ENCODE data around the gene SLC19A2.
"Not testable (repeated sequence)": the region's sequence is repeated elsewhere in the genome, so short reads cannot be mapped to it uniquely, and the experiment has no call there.

The SLC19A2 gene, protein sequence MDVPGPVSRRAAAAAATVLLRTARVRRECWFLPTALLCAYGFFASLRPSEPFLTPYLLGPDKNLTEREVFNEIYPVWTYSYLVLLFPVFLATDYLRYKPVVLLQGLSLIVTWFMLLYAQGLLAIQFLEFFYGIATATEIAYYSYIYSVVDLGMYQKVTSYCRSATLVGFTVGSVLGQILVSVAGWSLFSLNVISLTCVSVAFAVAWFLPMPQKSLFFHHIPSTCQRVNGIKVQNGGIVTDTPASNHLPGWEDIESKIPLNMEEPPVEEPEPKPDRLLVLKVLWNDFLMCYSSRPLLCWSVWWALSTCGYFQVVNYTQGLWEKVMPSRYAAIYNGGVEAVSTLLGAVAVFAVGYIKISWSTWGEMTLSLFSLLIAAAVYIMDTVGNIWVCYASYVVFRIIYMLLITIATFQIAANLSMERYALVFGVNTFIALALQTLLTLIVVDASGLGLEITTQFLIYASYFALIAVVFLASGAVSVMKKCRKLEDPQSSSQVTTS

DNA sequence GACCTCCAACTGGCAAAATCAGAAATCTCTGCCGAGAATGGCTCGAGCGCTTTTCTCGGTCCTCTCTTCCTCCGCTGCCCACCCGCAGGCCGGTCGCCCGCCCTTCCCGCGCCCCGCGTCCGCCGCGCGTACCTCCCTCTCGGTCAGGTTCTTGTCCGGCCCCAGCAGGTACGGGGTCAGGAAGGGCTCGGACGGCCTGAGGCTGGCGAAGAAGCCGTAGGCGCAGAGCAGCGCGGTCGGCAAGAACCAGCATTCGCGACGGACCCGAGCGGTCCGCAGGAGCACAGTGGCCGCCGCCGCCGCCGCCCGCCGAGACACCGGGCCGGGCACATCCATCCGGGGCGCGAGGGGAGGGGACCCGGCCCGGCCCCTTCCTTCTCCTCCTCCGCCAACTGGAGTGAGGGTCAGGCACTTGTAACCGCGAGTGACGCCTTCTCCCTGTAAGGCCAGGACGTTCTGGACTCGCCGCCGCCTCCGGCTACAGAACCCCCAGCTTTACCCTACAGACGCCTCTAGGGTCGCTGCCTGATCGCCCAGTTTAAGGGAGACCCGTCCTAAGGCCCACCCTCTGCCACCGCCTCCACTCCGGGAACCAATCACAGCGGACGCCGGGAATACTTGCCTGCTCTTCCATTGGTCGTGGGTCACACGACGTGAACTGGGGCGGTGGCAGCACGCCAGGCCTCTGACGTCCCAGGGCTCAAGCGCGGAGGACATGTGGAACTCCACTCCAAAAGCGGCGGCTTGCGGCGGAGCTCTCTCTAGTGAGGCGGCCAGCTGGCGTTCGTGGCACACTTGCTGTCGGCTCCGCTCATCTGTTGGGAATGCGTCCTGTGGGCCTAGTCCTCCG is at the start of gene SLC19A2:
SLC19A2 (minus strand) TSS at position 514 of the 850 bp plus-strand sequence; CDS start at position 336, 178 bp downstream.
- DNase-seq (ENCODE audit: insufficient read length, low spot score), result peak; percentile 98
- FAIRE-seq, result peak; percentile 72

DNA sequence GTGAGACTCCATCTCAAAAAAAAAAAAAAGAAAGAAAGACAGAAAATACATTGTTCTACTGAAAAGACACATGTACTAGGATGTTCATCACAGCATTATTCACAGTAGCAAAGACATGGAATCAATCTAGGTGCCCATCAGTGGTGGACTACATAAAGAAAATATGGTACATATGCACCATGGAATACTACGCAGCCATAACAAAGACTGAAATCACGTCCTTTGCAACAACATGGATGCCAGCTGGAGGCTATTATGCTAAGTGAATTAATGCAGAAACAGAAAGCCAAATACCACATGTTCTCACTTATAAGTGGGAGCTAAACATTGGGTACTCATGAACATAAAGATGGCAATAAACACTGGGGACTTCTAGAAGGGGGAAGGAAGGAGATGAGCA is 48.9 kb upstream of the SLC19A2 start:
- FAIRE-seq (no peak), DNase-seq (ENCODE audit: insufficient read length, low spot score) (no peak)

DNA sequence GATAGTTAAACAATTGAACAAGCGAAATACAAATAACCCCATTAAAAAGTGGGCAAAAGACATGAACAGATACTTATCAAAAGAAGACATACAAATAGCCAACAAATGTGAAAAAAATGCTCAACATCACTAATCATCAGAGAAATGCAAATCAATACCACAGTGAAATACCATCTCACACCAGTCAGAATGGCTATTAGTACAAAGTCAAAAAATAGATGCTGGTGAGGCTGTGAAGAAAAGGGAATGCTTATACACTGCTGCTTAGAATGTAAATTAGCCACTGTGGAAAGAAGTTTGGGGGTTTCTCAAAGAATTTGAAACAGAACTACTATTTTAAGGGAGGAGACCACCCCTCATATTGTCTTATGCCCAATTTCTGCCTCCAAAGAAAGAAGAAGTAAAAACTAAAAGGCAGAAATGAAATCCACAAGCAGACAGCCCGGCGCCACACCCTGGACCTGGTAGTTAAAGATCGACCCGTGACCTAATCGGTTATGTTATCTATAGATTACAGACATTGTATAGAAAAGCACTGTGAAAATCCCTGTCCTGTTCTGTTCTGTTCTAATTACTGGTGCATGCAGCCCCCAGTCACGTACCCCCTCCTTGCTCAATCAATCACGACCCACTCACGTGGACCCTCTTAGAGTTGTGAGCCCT is 47.9 kb upstream of the SLC19A2 start:
- not testable (repeated sequence) for DNase-seq (ENCODE audit: insufficient read length, low spot score); FAIRE-seq

DNA sequence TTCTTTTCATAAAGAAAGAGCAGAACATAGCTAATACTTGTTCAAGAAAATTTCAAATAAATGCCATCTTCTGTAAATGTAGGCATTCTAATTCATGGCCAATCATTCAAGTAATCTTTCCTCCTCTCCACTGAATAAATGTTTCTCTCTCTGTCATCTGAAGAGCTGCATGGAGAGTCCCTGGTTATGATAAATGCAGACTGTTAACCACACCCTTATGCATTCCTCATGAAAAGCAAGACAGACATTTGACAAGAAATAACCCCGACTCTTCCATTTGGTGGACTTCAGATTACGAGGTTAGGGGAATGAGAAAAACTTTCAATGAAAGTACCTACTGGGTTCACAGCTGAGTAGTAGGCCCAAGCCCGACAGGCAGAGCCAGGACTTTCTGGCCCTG is 44.7 kb upstream of the SLC19A2 start:
- DNase-seq (ENCODE audit: insufficient read length, low spot score) (no peak), FAIRE-seq (no peak)

DNA sequence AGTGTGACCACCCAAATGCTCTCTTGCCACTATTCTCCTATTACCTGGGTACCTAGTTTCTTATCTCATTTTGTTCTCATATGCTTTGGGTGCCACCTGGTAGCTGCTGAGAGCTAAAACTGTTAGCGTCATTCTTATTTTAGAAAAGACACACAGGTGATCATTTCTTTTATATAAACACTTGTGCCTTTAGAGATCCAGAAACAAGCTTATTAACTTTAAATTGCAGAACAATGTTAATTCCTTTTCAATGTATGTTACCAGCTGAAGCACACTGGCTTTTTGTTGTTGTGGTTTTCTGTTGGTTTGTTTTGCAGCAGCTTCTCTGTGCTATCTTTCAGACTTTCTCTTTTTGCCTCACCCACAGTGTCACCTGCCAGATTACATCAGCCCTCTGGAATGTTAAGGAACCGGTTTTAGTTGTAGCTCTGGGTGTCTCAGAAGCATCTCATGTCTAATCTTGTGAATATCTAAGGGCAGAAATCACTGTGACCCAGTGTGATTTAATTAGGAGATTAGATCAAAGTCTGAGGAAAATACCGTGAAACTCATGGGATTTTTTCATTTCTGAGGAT is 43.4 kb upstream of the SLC19A2 start:
- FAIRE-seq (no peak), DNase-seq (ENCODE audit: insufficient read length, low spot score) (no peak)

DNA sequence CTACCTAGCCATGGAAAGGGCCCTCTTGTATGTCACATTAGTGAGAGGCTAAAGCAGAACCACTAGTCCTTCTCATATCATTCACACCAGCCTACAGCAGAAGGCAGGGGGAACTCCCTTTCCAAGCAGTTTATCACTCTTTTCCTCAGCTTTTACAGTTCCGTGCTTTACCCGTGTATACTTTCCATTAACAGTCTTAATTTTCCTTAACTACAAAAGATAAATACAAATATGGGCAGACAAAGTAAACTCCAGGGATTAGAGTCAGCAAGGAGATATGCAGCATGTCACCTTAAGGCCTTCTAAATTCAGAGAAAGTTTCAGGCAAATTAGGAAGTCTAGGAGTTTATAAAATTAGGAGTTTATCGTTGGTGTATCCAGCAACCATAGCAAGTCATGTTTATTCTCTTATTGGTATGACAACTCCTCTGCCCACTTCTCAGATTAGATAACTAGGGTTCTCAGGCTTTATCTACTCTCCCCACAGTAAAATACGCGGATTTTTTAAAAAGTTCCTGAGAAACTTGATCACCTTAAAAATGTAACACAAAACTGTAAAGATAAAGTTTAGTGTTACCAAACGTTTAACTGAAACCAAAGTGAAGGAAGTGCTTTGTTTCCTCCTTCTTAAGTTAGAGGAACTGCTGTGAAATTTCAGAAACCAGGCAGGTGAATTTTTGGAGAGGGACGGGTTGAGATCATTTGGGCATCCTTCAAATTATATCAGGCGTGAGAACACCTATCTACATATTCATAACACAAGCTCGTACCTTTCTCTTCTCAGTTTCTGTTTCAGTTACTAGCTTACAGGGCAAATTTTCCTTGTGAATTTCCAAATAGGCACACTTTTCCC is 42.7 kb upstream of the SLC19A2 start:
- no peak for FAIRE-seq
- no peak for DNase-seq (ENCODE audit: insufficient read length, low spot score)

DNA sequence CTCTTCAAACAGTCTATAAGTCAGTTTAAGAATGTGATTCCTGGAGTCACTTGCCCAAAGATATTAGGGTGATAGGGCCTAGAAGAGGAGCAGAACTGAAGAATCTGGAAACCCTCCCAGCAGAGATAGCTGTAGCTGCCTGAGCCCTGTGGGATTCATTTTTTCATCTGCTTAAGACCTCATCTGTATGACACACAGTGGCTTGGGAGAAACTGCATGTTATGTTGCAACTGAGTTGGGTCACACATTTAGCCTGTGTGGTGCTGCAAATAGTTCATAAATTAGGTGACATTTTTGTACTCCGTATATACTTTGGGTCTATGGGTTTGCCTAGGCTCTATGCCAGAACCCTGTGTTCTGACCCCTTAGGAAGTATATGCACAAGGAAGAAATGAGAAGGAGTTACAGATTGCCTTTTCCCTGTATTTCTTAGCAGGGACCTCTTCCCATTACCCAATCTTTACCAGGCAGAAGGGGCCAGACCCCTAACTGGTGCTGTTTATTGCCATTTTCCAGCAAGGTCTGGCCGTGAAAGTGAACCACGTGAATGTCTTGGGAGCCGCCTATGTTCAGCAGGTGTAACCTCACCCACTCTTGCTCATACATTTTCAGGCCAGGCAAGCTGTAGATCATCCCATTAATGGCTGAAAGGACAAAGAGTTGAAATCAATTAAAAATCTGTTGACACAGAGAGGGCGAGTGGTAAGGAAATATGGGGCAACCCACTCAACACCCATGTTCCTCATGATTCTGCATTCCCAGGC is 41.9 kb upstream of the SLC19A2 start:
- no peak for DNase-seq (ENCODE audit: insufficient read length, low spot score)
- no peak for FAIRE-seq

DNA sequence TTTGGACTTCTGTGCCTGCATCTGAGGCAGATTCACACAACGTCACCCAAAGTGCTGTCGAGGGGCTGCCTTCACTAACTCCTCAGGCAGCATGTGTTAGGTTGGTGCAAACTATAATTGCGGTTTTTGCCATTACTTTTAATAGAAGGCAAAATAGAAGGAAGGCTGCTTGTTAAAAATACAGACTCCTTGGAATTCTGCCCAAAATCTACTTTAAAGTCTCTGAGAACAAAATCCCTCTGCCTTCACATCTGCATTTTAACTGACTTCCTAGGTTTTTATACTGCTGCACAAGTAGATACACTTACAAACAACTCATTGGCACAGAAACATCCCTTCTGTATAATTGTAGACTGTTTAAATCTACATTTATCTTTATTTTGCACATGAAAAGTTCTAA is 41.3 kb upstream of the SLC19A2 start:
- no peak for DNase-seq (ENCODE audit: insufficient read length, low spot score)
- no peak for FAIRE-seq

DNA sequence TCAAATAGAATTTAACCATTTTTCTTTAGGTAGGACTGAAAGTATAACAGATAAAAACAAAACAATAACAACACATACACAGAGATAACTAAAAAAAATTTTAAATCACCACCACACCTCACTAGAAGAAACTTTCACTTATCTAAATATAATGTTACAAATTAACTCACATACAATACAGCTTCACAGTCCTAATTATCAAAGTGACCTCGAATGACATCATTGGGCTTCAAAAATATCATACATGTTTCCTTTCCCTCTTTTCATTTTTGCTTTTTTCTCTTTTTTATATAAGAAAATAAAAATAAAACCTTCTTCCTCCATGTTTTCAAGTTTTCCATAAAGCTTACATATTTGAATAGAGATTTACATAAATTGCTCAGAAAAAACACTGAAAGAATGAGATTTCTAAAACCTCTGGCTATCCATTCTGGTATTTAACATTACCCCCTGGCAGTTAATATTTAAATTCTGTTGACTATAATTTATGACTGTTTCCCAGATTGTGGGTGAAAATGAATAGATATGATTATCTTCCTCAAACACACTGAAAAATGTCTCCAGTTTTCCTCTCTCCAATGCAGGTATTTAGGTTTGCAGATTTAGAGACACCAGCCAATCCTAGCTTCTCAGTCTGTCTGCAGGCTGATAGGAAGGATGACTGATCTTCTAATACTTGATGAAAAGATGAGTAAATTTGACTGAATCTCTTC is 40.5 kb upstream of the SLC19A2 start:
- no peak for DNase-seq (ENCODE audit: insufficient read length, low spot score)
- FAIRE-seq, result no peak

DNA sequence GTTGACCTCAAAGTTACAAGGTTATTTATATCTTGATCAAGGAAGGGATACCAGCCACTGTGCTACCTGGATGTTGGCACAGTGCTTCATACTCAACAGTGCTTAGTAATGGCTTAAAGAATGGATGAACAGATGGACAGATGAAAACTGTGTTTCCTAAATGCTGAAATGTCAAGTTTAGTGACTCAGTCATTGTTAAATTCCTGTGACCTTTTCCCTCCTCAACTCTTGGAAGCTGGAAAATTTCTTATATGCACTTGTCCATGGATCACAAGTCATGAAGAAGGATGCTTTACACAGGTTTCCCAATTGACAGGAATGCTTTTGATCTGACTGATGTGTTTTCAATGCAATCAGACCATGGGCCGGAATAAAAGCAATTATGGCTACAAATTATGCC is 39.6 kb upstream of the SLC19A2 start:
- FAIRE-seq (no peak), DNase-seq (ENCODE audit: insufficient read length, low spot score) (no peak)

DNA sequence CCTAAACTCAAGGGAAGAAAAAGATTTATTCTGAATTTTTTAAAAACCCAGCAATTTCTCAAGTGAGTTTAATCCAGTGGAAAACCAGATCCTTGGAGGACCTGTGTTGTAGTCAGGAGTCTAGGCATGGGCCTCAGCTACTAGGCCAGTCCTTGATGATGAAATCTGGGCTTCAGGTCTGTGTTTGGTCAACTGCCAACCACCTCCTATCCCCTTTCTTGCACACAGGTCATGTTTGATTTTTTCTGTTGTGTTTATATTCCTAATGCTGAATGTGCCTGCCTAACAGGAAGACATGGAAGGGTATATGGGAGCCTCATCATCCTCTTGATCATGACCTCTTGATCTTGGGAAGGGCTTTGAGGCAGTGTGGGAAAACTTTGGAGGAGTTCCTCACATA is 38.2 kb upstream of the SLC19A2 start:
- DNase-seq (ENCODE audit: insufficient read length, low spot score) (no peak), FAIRE-seq (no peak)

DNA sequence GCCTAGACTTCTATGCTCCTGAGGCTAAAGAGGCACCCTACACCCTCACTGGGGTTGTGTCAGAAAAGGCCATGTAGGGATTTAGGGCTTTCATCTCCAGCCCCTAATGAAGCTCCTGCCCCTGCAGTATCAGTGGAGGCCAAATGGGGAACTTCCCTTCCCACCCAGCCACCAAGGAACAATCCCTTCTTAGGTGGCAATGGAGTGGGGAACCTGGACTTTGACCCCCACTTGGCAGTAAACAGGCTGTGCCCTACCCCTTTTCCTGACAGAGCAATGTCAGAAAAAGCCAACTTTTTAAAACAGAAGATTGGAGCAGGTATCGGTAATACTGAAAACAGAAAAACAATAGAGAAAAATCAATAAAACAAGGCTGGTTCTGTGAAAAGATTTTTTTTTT is 35.5 kb upstream of the SLC19A2 start:
- DNase-seq (ENCODE audit: insufficient read length, low spot score) (no peak), FAIRE-seq (no peak)

DNA sequence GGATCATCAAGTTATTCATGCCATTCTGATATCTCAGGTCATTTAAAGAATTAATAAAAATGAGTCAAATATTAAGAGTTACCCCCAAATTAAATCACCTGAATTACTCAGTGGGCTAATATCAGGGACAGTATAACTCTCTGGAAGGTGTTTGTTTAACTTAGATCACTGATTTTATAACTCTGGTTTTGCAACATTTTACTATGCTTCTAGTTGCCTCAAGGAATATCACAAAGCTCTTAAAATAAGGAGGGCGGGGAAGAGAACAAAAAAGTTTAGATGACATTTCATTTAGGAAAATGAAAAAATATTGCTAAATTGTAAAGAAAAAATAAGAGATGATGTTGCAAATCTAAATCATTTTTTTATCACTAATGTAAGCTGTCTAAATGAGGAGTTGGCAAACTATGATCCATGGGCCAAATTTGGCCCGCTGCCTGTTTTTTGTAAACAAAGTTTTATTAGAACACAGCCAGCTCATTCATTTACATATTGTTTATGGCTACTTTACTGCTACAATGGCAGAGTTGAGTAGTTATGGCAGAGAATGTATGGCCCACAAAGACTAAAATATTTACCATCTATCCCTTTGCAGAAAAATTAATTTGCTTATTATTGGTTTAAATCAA is 31.9 kb upstream of the SLC19A2 start:
- FAIRE-seq, result no peak
- no peak for DNase-seq (ENCODE audit: insufficient read length, low spot score)

DNA sequence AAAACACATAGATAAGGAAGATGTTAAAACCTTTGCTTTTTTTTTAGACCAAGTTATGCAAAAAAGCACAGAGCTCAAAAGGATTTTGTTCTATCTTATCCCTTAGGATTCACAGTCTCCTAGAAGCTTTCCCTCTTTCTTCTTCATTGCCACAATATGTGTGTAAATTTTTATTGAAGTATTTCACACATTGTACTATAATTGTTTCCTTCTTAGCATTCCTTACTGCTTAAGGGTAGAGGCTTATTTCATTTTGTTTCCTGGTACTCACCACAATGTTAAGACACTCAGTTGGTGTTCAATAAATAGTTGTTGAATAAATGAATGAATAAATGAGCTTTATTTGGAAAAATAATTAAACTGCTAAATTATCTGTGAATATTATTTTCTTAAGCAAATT is 29.9 kb upstream of the SLC19A2 start:
- no peak for FAIRE-seq

DNA sequence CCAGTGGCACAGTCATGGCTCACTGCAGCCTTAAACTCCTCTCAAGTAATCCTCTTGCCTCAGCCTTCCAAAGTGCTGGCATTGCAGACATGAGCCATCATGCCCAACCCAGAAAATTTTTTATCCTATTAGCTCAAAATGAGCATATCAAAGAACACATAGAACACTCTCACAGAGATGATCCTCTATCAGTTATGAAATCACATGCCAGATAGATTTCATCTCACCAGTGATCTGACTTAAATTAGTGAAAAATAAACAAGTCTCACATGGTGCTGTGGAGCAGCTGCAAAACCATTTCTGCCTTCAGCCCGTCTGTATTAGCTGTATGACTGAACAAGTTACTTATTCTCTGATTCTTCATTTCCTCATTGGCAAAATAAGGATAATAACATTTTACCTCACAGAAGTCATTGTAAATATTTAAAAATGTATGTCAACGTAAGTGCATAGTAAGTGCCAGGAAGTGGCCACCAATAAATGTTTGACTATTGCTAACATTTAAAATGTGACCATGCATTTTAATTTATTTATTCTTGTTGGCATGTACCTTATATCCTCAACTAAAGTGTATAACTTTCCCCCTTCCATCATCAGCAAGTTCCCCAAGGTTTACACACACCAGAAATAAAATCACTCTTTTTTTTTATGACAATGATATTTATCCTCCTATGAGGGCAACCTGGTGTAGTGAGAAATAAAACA is 29.0 kb upstream of the SLC19A2 start:
- DNase-seq (ENCODE audit: insufficient read length, low spot score) (no peak), FAIRE-seq (no peak)

More for the DNA sequence above, 29.9 kb upstream of the SLC19A2 start:
- DNase-seq (ENCODE audit: insufficient read length, low spot score), result no peak

DNA sequence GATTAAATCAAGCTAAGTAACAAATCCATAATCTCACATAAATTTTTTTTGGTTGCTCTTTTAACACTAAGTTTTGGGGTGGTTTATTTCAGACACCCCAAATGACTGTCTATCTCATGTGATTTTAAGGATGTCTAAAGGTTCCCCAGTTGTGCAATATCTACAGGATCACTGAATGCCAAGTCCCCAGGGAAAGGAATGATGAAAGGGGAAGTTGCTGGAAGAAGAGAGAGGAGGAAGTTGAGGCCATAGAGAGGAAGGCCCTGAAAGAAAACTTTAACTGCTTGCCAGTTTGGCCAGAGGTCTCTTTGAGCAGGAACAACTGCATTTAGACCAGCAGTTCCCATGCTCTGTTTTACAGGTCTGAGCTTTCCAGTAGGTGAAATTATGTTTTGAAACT is 27.5 kb upstream of the SLC19A2 start:
- FAIRE-seq (no peak), DNase-seq (ENCODE audit: insufficient read length, low spot score) (no peak)

DNA sequence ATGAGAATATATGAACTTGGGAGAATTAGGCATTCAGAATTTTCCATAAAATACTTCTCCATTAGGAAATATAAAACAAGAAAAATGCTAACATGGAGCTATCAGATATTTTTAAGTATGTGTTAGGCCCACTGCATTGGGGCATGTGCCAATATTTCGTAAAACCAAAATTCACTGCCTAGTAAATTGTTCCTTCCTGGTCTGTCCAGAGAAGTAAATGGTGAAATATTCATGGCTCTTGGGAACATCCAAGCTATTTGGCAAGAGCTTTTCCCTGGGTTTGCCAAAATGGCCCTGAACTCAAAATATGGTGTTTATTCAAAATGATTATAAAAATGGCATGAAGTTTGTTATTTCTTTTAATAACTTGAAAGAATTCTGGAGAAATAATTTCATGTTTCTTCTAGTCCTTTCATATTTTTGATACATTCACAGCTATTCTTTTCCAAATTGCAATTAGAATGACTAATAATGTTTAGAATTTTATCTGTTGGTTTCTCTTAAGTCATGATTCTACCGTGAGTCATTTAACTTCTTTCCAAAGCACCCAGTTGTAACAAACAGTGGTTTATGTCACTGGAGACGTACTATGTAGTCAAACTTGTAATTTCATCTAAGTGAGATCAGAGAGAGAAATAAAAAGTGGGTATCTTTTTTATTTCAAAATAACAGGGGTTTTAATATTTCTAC is 25.7 kb upstream of the SLC19A2 start:
- FAIRE-seq, result no peak
- no peak for DNase-seq (ENCODE audit: insufficient read length, low spot score)
